Loucy (cell line): Measurements from ENCODE around the gene TAOK2.

Source experiments
- H2AFZ ChIP-seq: fragments of 200-600 bp; sonication (generic); 2 replicates; pipeline ENCODE4 v1.6.0; 2016; ENCODE audit warnings: antibody characterized with exemption, mild to moderate bottlenecking, low read length, moderate library complexity
- H3F3A ChIP-seq: fragments of 200-600 bp; 2 replicates; pipeline ENCODE4 v1.6.0; 2016; ENCODE audit warnings: antibody characterized with exemption, low read depth, mild to moderate bottlenecking
- H3K27me3 ChIP-seq: fragments of 200-600 bp; sonication (generic); 2 replicates; pipeline ENCODE4 v1.6.1; 2014; ENCODE audit warnings: low read length, mild to moderate bottlenecking; ENCODE audit not compliant: insufficient read depth, poor library complexity, severe bottlenecking
- H3K36me3 ChIP-seq: fragments of 200-600 bp; sonication (generic); 2 replicates; pipeline ENCODE4 v1.6.1; 2016; ENCODE audit warnings: low read length; ENCODE audit not compliant: insufficient read depth
- H3K4me1 ChIP-seq: fragments of 200-600 bp; sonication (generic); 2 replicates; pipeline ENCODE4 v1.5.1; 2014; ENCODE audit warnings: low read length, mild to moderate bottlenecking; ENCODE audit not compliant: insufficient read depth, poor library complexity, severe bottlenecking
- H3K4me2 ChIP-seq: fragments of 200-600 bp; sonication (generic); 2 replicates; pipeline ENCODE4 v1.6.0; 2014; ENCODE audit warnings: antibody characterized with exemption, low read length, low read depth, mild to moderate bottlenecking; ENCODE audit not compliant: poor library complexity, severe bottlenecking
- H3K4me3 ChIP-seq: fragments of 200-600 bp; sonication (generic); 2 replicates; pipeline ENCODE4 v1.5.1; 2014; ENCODE audit warnings: low read length, mild to moderate bottlenecking, mixed read lengths; ENCODE audit not compliant: poor library complexity, severe bottlenecking
- H3K79me2 ChIP-seq: fragments of 200-600 bp; sonication (generic); 2 replicates; pipeline ENCODE4 v1.6.1; 2014; ENCODE audit warnings: low read length; ENCODE audit not compliant: insufficient read depth
- H3K9ac ChIP-seq: fragments of 200-600 bp; sonication (generic); 2 replicates; pipeline ENCODE4 v1.6.0; 2014; ENCODE audit warnings: mild to moderate bottlenecking, low read depth, low read length, moderate library complexity; ENCODE audit not compliant: poor library complexity, severe bottlenecking
- H3K9me2 ChIP-seq: fragments of 200-600 bp; sonication (generic); replicated peaks from 2 replicates; pipeline ENCODE4 v1.6.1; 2016; ENCODE audit warnings: low read depth, low read length, mixed read lengths
- H3K9me3 ChIP-seq: fragments of 200-600 bp; sonication (generic); 2 replicates; pipeline ENCODE4 v1.6.1; 2014; ENCODE audit warnings: mild to moderate bottlenecking, antibody characterized with exemption, low read length, low read depth; ENCODE audit not compliant: insufficient read depth
- H4K20me1 ChIP-seq: fragments of 200-600 bp; sonication (generic); 2 replicates; pipeline ENCODE4 v1.6.0; 2014; ENCODE audit warnings: antibody characterized with exemption, low read length, mild to moderate bottlenecking; ENCODE audit not compliant: insufficient read depth, poor library complexity, severe bottlenecking
- EZH2phosphoT487 ChIP-seq: fragments of 200-600 bp; IDR thresholded peaks from 2 replicates; pipeline ENCODE4 v1.6.1; 2018; ENCODE audit warnings: antibody characterized with exemption, mild to moderate bottlenecking, moderate library complexity, borderline replicate concordance
- TF ChIP-seq, protein P1 (sequence below): fragments of 200-600 bp; sonication (generic); conservative IDR thresholded peaks from 2 replicates; pipeline ENCODE4 v1.5.1; 2014; ENCODE audit warnings: mild to moderate bottlenecking, antibody characterized with exemption, low read length

The TAOK2 gene

GRCh38 chr16:29996766-29997250 lies 23.1 kb downstream of the TAOK2 start:
- H4K20me1 ChIP-seq = peaks cover 11% of the 10 kb centered on the region
- TF ChIP-seq, protein P1, sequence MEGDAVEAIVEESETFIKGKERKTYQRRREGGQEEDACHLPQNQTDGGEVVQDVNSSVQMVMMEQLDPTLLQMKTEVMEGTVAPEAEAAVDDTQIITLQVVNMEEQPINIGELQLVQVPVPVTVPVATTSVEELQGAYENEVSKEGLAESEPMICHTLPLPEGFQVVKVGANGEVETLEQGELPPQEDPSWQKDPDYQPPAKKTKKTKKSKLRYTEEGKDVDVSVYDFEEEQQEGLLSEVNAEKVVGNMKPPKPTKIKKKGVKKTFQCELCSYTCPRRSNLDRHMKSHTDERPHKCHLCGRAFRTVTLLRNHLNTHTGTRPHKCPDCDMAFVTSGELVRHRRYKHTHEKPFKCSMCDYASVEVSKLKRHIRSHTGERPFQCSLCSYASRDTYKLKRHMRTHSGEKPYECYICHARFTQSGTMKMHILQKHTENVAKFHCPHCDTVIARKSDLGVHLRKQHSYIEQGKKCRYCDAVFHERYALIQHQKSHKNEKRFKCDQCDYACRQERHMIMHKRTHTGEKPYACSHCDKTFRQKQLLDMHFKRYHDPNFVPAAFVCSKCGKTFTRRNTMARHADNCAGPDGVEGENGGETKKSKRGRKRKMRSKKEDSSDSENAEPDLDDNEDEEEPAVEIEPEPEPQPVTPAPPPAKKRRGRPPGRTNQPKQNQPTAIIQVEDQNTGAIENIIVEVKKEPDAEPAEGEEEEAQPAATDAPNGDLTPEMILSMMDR = 0 out of 2 replicates have a peak, but pooled peaks have one; percentile 10
- no peak for TF ChIP-seq EZH2phosphoT487
- H3K36me3 ChIP-seq = peaks cover 10% of the 10 kb centered on the region; the same call in 1 of the 2 replicates

DNA sequence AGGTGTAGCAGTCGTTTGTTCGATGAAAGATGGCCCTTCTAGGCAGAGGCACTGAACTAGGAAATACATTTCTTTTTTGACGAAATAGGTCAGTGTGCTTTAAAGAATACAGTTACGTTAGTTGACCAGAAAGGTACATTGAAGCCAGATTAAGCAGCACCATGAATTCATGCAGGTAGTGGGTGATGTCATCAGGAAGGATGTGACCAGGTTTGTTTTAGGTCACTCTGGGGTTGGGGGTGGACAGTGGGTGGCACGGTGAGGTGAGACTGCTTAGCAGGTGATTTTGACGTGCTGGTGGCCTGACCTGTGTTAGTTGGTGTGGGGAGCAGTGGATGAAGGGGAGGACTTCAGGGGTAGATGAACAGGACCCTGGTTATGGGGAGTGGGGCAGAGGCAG lies 25.9 kb downstream of the TAOK2 start:
- no peak overlapping the region for H3K9ac ChIP-seq
- no peak overlapping the region for H3K4me3 ChIP-seq
- peaks cover 3% of the 10 kb centered on the region for H4K20me1 ChIP-seq
- H3K79me2 ChIP-seq = peaks cover 25% of the 10 kb centered on the region
- TF ChIP-seq, protein P1 = no peak
- no peak for TF ChIP-seq EZH2phosphoT487
- H3K9me2 ChIP-seq = no peaks in the 10 kb centered on the region
- H3K9me3 ChIP-seq = no peaks in the 10 kb centered on the region
- H3F3A ChIP-seq = no peaks in the 10 kb centered on the region
- peaks cover 10% of the 10 kb centered on the region for H3K4me1 ChIP-seq
- H3K27me3 ChIP-seq = no peaks in the 10 kb centered on the region
- no peak overlapping the region for H2AFZ ChIP-seq
- H3K36me3 ChIP-seq = no peaks in the 10 kb centered on the region
- no peak overlapping the region for H3K4me2 ChIP-seq

More at GRCh38 chr16:29996766-29997250, 23.1 kb downstream of the TAOK2 start:
- Histone ChIP-seq H3K9me3 (no peaks in the 10 kb centered on the region), H3K4me3 (peak overlapping the region; percentile 97), H3K79me2 (peaks cover 36% of the 10 kb centered on the region), H3K4me2 (peak overlapping the region; percentile 84), H3K9ac (peak overlapping the region; percentile 98), H3F3A (no peaks in the 10 kb centered on the region), H3K27me3 (no peaks in the 10 kb centered on the region), H3K9me2 (no peaks in the 10 kb centered on the region), H3K4me1 (peaks cover 19% of the 10 kb centered on the region), H2AFZ (peak overlapping the region; percentile 97)

DNA sequence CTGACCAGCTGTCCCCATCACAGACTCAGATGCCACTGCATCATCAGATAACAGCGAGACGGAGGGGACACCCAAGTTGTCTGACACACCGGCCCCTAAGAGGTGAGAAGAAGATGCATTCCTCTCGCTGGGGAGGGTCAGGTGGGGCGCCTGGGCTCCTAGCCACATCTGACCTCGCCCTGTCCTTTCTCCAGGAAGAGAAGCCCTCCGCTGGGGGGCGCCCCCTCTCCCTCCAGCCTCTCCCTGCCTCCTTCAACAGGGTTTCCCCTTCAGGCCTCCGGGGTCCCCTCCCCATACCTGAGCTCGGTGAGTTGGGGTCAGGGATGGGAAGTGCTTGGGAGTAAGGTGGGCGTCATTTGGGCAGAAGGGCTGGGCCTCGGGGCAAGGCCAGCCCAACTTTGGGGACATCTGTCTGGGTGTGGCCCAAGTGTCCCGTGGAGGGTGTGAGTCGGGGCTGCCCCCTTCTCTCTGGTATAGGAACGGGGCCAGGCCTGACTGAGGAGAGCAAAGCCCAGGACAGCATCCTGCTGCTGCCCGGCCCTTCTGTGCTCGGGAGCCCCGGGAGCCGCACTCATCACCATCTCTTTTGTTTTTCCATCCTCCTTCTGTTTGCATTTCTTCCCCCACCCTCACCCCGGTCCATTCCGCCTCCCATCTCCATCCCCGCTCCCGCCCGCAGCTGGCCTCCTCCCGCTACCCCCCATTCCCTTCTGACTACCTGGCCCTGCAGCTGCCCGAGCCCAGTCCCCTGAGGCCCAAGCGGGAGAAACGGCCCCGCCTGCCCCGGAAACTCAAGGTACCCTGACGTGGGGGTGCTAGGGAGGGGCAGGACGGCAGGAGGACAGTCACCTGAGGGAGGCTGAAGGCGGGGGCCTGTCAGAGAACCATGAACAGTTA lies 27.3 kb downstream of the TAOK2 start:
- H2AFZ ChIP-seq = no peak overlapping the region
- no peaks in the 10 kb centered on the region for H3K9me2 ChIP-seq
- H3K79me2 ChIP-seq = peaks cover 18% of the 10 kb centered on the region
- no peak overlapping the region for H3K4me3 ChIP-seq
- TF ChIP-seq EZH2phosphoT487 = no peak
- TF ChIP-seq, protein P1 = no peak
- H3K27me3 ChIP-seq = no peaks in the 10 kb centered on the region
- H3K36me3 ChIP-seq = no peaks in the 10 kb centered on the region
- H3K9me3 ChIP-seq = no peaks in the 10 kb centered on the region
- no peak overlapping the region for H3K4me2 ChIP-seq
- no peak overlapping the region for H3K9ac ChIP-seq
- H4K20me1 ChIP-seq = peaks cover 2% of the 10 kb centered on the region
- peaks cover 6% of the 10 kb centered on the region for H3K4me1 ChIP-seq
- no peaks in the 10 kb centered on the region for H3F3A ChIP-seq
